Spleen (tissue), 7 donors: ENCODE data around the gene ADORA2A.

Source experiments
- POLR2A ChIP-seq, 3 donors: fragments of 450-650 bp; IDR thresholded peaks; one replicate each; pipeline ENCODE4 v1.5.1; 2017; ENCODE audit warnings: antibody characterized with exemption in 3 of 3, mild to moderate bottlenecking in 1 of 3
- TF ChIP-seq, protein P1 (sequence below), 11 experiments: fragments of 200-600 bp in 7 of 11; fragments of 450-650 bp in 4 of 11; sonication (generic) in 4 of 11; IDR thresholded peaks in 8 of 11; conservative IDR thresholded peaks in 3 of 11; 1 replicate in 7 of 11; 2 replicates in 4 of 11; pipeline versions ENCODE4 v1.4.0 to v1.8.0; 2016 to 2021; ENCODE audit warnings: antibody characterized with exemption in 11 of 11, inconsistent platforms in 4 of 11, mild to moderate bottlenecking in 1 of 11
- donor health status: DM: no; HTN: no; CAD: no; lungs with moderate emphysema.
- donor health status: DM: no; HTN: no; CAD: no.
- donor health status: DM: no; HTN: no; CAD: no.

- TF ChIP-seq, protein P1, sequence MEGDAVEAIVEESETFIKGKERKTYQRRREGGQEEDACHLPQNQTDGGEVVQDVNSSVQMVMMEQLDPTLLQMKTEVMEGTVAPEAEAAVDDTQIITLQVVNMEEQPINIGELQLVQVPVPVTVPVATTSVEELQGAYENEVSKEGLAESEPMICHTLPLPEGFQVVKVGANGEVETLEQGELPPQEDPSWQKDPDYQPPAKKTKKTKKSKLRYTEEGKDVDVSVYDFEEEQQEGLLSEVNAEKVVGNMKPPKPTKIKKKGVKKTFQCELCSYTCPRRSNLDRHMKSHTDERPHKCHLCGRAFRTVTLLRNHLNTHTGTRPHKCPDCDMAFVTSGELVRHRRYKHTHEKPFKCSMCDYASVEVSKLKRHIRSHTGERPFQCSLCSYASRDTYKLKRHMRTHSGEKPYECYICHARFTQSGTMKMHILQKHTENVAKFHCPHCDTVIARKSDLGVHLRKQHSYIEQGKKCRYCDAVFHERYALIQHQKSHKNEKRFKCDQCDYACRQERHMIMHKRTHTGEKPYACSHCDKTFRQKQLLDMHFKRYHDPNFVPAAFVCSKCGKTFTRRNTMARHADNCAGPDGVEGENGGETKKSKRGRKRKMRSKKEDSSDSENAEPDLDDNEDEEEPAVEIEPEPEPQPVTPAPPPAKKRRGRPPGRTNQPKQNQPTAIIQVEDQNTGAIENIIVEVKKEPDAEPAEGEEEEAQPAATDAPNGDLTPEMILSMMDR (IDR thresholded peaks at IDR 0.05 in 8 of 11, conservative IDR thresholded peaks at IDR 0.05 in 3 of 11): no peak
- no peak for TF ChIP-seq POLR2A (IDR thresholded peaks at IDR 0.05)
These were observed 38.2 kb downstream of the ADORA2A start for GRCh38 chr22:24465566-24465965.
